Tibial artery (tissue), 4 donors: ENCODE results near the gene PTPRN2.
"Not testable (repeated sequence)": the region's sequence is repeated elsewhere in the genome, so short reads cannot be mapped to it uniquely, and the experiment has no call there.

Experiments used
- DNase-seq, 2 donors: peaks; one replicate each; pipeline ENCODE4 v3.0.0-alpha.2; 2019
- H3K27ac ChIP-seq, 2 donors: fragments of 200-600 bp; sonication (generic) in 1 of 2; 1 replicate in 1 of 2; 2 replicates in 1 of 2; pipeline ENCODE4 v1.5.1; 2018 to 2019; ENCODE audit warnings: mild to moderate bottlenecking in 1 of 2
- H3K27me3 ChIP-seq, 2 donors: fragments of 200-600 bp; sonication (generic) in 1 of 2; one replicate each; pipeline versions ENCODE4 v1.5.1 to v1.6.0; 2016 to 2019
- H3K36me3 ChIP-seq, 3 donors: fragments of 200-600 bp; sonication (generic) in 2 of 3; one replicate each; pipeline ENCODE4 v1.5.1; 2016 to 2019; ENCODE audit warnings: mild to moderate bottlenecking in 2 of 3
- H3K4me1 ChIP-seq, 4 donors: fragments of 200-600 bp; sonication (generic) in 2 of 4; 1 replicate in 3 of 4; 2 replicates in 1 of 4; pipeline ENCODE4 v1.5.1; 2016 to 2019
- H3K4me3 ChIP-seq, 2 donors: fragments of 200-600 bp; sonication (generic) in 1 of 2; 1 replicate in 1 of 2; 2 replicates in 1 of 2; pipeline ENCODE4 v1.5.1; 2018 to 2019; ENCODE audit warnings: mild to moderate bottlenecking in 2 of 2
- H3K9me3 ChIP-seq, 3 donors: fragments of 200-600 bp; sonication (generic) in 1 of 3; one replicate each; pipeline ENCODE4 v1.5.1; 2016 to 2019
- CTCF ChIP-seq, 2 experiments: fragments of 200-600 bp in 1 of 2; fragments of 450-650 bp in 1 of 2; IDR thresholded peaks; one replicate each; pipeline ENCODE4 v1.5.1; 2017 to 2019; ENCODE audit warnings: antibody characterized with exemption in 2 of 2, mild to moderate bottlenecking in 1 of 2, moderate library complexity in 1 of 2
- intact Hi-C: fragments of 100-400 bp; cut with DNase I; formaldehyde crosslinking; loops from one replicate; pipeline ENCODE4 v1.15.0; 2023; ENCODE audit warnings: low total_unique reads

Gene PTPRN2

DNA sequence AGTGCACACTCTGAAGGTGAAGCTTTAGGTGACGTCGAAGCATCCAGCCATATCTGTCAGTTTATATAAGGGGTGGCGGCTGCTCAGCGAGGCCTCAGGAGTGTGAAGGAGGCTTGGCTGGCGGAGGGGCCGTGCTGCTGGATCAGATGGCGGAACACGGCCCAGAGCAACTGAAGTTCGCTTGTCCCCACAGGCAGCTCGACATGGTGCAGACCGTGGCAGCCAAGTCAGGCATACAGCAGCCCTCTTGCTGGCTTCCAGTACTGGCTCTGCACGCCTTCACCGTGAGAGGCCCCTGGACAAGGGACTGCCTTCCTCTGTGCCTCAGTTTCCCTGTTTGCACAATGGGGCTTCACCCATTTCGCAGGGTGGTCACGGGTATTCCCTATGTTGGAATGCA, 807.3 kb downstream of the PTPRN2 start:
- no peak overlapping the region for H3K27ac ChIP-seq
- H3K27me3 ChIP-seq, result peaks cover 0 to 9% of the 10 kb centered on the region in 2 donors
- DNase-seq, result no peak
- TF ChIP-seq CTCF (IDR thresholded peaks at IDR 0.05), result no peak
- H3K9me3 ChIP-seq, result peaks cover 0 to 6% (median 0%) of the 10 kb centered on the region in 3 donors
- H3K4me1 ChIP-seq, result no peaks in the 10 kb centered on the region
- no peak overlapping the region for H3K4me3 ChIP-seq
- intact Hi-C loops, result no loop called here
- no peaks in the 10 kb centered on the region for H3K36me3 ChIP-seq

DNA sequence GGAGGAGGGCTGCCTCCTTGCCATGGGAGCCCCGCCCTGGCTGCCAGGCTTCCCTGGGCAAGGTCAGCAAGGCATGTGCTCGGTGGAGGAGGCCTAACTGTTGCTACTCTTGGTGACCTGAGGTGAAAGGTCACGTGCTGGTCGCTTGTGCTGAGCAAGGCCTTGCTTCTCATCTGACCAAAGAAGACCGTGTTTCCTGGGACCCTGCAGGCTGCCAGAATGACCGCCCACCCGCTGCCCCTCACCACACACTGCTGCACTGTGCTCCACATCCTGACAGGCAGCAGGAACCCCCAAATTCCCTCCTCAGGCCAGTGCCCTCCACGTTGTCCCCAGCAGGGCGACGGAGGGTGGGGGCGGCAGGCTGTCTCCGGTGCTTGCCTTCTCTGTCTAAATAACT, 808.4 kb downstream of the PTPRN2 start:
- H3K27ac ChIP-seq, result no peak overlapping the region
- H3K36me3 ChIP-seq, result no peaks in the 10 kb centered on the region
- intact Hi-C loops, result no loop called here
- no peak for DNase-seq
- no peaks in the 10 kb centered on the region for H3K9me3 ChIP-seq
- H3K27me3 ChIP-seq, result peaks cover 0 to 9% of the 10 kb centered on the region in 2 donors
- no peak for TF ChIP-seq CTCF (IDR thresholded peaks at IDR 0.05)
- H3K4me3 ChIP-seq, result no peak overlapping the region
- H3K4me1 ChIP-seq, result no peaks in the 10 kb centered on the region

DNA sequence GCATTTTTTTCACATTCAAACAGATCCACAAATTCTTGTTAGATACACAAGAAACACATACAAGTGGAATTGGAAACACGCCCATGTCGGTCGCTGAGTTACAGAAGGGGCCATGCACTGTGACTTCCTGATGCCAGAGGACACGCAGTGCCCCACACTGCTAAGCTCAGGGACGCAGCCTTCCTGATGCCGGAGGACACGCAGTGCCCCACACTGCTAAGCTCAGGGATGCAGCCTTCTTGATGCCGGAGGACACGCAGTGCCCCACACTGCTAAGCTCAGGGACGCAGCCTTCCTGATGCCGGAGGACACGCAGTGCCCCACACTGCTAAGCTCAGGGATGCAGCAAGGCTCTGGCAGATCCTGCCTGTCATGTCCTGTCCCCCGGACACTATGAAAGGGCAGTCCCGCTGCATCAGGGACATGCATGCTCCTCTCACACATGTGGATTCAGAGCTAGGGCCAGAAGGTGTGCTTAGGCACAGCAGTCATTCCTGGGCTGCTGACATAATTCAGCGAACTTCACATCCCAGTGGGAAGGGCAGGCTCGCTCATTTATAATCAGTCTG, 810.3 kb downstream of the PTPRN2 start:
- DNase-seq, intact Hi-C loops, H3K36me3 ChIP-seq, H3K27ac ChIP-seq, H3K9me3 ChIP-seq, H3K4me1 ChIP-seq, H3K27me3 ChIP-seq, H3K4me3 ChIP-seq: not testable (repeated sequence)

DNA sequence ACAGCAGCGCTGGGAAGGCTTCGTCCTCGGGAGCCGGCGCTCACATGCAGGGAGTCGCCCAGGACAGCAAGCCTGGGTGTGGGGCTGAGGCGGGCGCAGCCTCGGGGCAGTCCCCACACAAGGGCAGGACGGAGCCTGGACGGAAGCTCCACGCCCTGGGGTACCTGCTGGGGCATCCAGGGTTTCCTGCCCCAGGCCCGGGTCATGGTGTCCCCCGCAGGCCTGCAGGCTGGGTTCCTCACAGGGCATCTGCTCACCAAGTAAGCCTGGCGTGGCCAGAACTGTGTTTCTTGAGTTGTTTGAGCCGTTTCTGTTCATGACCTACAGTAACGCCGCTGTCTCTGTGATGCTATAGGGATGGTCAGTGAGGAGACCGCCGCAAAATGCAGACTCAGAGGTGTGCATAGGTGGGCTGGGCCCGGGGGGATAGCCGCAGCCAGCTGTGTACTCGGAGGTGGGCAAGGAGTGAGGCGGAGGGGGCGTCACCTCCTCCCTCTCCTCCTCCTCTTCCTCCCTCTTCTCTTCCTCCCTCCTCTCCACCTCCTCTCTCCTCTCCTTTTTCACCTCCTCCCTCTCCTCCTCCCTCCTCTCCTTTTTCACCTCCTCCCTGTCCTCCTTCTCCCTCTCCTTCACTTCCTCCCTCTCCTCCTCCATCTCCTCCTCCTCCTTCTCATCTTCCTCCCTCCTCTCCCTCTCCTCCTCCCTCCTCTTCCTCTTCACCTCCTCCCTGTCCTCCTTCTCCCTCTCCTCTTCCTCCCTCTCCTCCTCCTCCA, 811.9 kb downstream of the PTPRN2 start:
- no peak overlapping the region for H3K27ac ChIP-seq
- TF ChIP-seq CTCF (IDR thresholded peaks at IDR 0.05), result no peak
- no peak for DNase-seq
- H3K36me3 ChIP-seq, result no peaks in the 10 kb centered on the region
- intact Hi-C loops, result no loop called here
- peaks cover 0 to 4% of the 10 kb centered on the region in 2 donors for H3K27me3 ChIP-seq
- no peaks in the 10 kb centered on the region for H3K4me1 ChIP-seq
- H3K4me3 ChIP-seq, result no peak overlapping the region
- H3K9me3 ChIP-seq, result peaks cover 0 to 8% (median 7%) of the 10 kb centered on the region in 3 donors

DNA sequence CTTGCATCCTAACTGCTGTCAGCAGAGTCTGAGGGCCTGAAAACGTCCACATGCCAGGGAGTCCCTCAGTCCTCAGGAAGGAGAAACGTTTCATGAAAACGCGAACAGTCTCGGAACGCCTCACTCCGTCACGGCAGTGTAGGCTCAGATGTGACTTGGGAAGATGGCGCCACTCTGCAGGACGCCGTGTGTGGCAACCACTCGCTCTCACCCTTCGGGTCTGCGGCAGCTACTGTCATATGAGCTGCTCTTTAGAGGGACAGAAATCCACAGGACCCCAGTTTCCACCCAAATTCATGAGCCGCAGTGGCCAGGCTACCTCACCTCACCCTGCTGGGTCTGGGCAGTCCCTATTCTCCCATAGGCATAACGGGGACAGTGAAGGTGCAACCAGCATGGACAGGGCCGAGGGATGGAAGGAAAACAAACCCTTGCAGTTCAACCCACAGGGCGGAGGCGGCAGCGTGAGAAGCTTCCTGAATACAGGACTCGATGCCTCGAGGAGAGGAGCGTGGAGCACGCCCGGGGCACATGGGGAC, 812.5 kb downstream of the PTPRN2 start:
- H3K27me3 ChIP-seq, result peaks cover 0 to 4% of the 10 kb centered on the region in 2 donors
- intact Hi-C loops, result no loop called here
- no peaks in the 10 kb centered on the region for H3K36me3 ChIP-seq
- no peak overlapping the region for H3K27ac ChIP-seq
- no peak for TF ChIP-seq CTCF (IDR thresholded peaks at IDR 0.05)
- DNase-seq, result no peak
- H3K4me3 ChIP-seq, result no peak overlapping the region
- no peaks in the 10 kb centered on the region for H3K4me1 ChIP-seq
- H3K9me3 ChIP-seq, result peaks cover 0 to 12% (median 8%) of the 10 kb centered on the region in 3 donors

DNA sequence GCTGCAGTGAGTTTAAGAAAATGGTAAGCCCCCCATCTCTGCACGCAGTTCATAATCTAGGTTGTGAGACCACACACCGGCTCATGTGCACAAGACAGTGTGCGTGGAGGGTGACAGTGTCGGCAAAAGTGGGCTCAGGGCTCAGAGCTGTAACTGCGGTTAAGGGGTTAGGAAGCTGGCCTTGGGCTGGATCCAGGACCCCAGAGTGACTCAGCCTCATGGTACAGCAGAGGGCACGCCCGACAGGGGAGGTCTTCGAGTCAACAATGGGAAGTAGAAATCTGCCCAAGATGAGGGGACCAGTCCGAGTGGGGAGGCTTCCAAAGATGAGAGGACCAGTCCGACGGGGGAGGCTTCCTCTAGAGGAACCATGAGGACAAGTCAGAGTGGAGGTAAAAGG, 813.1 kb downstream of the PTPRN2 start:
- TF ChIP-seq CTCF (IDR thresholded peaks at IDR 0.05), result no peak
- DNase-seq, result no peak
- no peaks in the 10 kb centered on the region for H3K36me3 ChIP-seq
- intact Hi-C loops, result no loop called here
- peaks cover 0 to 4% of the 10 kb centered on the region in 2 donors for H3K27me3 ChIP-seq
- H3K4me3 ChIP-seq, result no peak overlapping the region
- H3K27ac ChIP-seq, result no peak overlapping the region
- peaks cover 0 to 12% (median 8%) of the 10 kb centered on the region in 3 donors for H3K9me3 ChIP-seq
- H3K4me1 ChIP-seq, result no peaks in the 10 kb centered on the region
